Uterus (tissue), 4 donors: ENCODE data around the gene GHRH. TPM values are rescaled to one million over a fixed set of nuclear protein-coding genes. Genes with fewer than 3 reads are reported as not detected.

Experiments used
- DNase-seq, 2 donors: peaks; one replicate each; pipeline ENCODE4 v3.0.0-alpha.2; 2019 to 2020
- H3K27ac ChIP-seq, 2 donors: fragments of 200-600 bp; sonication (generic); 1 replicate in 1 of 2; 2 replicates in 1 of 2; pipeline ENCODE4 v1.5.1; 2016 to 2018
- H3K27me3 ChIP-seq, 2 donors: fragments of 200-600 bp; sonication (generic); one replicate each; pipeline ENCODE4 v1.5.1; 2018 to 2019; ENCODE audit warnings: control low read depth in 1 of 2
- H3K36me3 ChIP-seq, 2 donors: fragments of 200-600 bp; sonication (generic); one replicate each; pipeline ENCODE4 v1.5.1; 2019; ENCODE audit warnings: control low read depth in 1 of 2
- H3K4me1 ChIP-seq, 2 donors: fragments of 200-600 bp; sonication (generic); one replicate each; pipeline ENCODE4 v1.5.1; 2018 to 2019; ENCODE audit warnings: control low read depth in 1 of 2
- H3K4me3 ChIP-seq, 2 donors: fragments of 200-600 bp; sonication (generic); 1 replicate in 1 of 2; 2 replicates in 1 of 2; pipeline ENCODE4 v1.5.1; 2018 to 2019; ENCODE audit warnings: mild to moderate bottlenecking in 1 of 2
- H3K9me3 ChIP-seq, 2 donors: fragments of 200-600 bp; sonication (generic); one replicate each; pipeline ENCODE4 v1.5.1; 2019; ENCODE audit warnings: control low read depth in 1 of 2
- POLR2A ChIP-seq, 2 donors: fragments of 450-650 bp; IDR thresholded peaks; one replicate each; pipeline ENCODE4 v1.6.1; 2016; ENCODE audit warnings: antibody characterized with exemption in 2 of 2, mild to moderate bottlenecking in 1 of 2, moderate library complexity in 1 of 2
- intact Hi-C: fragments of 100-400 bp; cut with DNase I; formaldehyde crosslinking; loops from one replicate; pipeline ENCODE4 v1.15.1; 2023; ENCODE audit warnings: low total_unique reads
- total RNA-seq, 4 donors: library from RNA; depleted of rRNA in 3 of 4; stranded (reverse); fragments of >200 nt in 3 of 4; gene quantifications; one replicate each; pipeline versions ENCODE4 v1.1.0 to v1.2.4, GENCODE V29; 2014 to 2023
- TF ChIP-seq, protein P1 (sequence below), 4 experiments: fragments of 200-600 bp in 2 of 4; fragments of 450-650 bp in 2 of 4; sonication (generic) in 2 of 4; IDR thresholded peaks; one replicate each; pipeline ENCODE4 v1.5.1; 2016 to 2019; ENCODE audit warnings: antibody characterized with exemption in 4 of 4, mild to moderate bottlenecking in 2 of 4, moderate library complexity in 1 of 4
- donor health status: DM: yes; HTN: yes; CAD: no.

Gene GHRH, protein sequence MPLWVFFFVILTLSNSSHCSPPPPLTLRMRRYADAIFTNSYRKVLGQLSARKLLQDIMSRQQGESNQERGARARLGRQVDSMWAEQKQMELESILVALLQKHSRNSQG
- not detected for total RNA-seq

DNA sequence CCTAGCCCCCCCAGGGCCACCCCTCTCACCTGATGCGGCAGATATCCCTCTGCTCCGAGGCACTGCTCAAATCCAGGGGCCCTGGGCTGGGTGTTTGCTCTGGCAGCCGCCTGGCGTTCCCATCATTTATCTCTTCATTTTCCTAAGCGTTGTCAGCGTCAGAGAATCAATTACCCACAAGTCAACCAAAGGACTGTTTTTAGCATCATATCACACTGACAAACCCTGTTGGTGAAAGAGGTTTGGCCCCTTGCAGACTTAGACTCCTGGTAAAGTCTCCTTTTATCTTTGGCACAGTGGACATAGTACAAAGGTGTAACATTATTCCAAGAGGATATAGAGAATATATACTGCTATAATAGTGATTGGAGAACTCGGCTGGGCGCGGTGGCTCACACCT lies at the start of gene GHRH:
TSS of gene GHRH (minus strand) at position 101 of the 400 bp plus-strand sequence. CDS start 4,925 bp downstream, outside the sequence.
- H3K36me3 ChIP-seq, result no peaks in the 10 kb centered on the region
- no peak for DNase-seq
- no peaks in the 10 kb centered on the region for H3K4me1 ChIP-seq
- H3K27me3 ChIP-seq, result no peaks in the 10 kb centered on the region
- no peak within 1 kb of the TSS for H3K27ac ChIP-seq
- TF ChIP-seq, protein P1, sequence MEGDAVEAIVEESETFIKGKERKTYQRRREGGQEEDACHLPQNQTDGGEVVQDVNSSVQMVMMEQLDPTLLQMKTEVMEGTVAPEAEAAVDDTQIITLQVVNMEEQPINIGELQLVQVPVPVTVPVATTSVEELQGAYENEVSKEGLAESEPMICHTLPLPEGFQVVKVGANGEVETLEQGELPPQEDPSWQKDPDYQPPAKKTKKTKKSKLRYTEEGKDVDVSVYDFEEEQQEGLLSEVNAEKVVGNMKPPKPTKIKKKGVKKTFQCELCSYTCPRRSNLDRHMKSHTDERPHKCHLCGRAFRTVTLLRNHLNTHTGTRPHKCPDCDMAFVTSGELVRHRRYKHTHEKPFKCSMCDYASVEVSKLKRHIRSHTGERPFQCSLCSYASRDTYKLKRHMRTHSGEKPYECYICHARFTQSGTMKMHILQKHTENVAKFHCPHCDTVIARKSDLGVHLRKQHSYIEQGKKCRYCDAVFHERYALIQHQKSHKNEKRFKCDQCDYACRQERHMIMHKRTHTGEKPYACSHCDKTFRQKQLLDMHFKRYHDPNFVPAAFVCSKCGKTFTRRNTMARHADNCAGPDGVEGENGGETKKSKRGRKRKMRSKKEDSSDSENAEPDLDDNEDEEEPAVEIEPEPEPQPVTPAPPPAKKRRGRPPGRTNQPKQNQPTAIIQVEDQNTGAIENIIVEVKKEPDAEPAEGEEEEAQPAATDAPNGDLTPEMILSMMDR (IDR thresholded peaks at IDR 0.05), result no peak
- no peak for TF ChIP-seq POLR2A (IDR thresholded peaks at IDR 0.05)
- intact Hi-C loops, result no loop called here
- no peaks in the 10 kb centered on the region for H3K9me3 ChIP-seq
- no peak within 1 kb of the TSS for H3K4me3 ChIP-seq

DNA sequence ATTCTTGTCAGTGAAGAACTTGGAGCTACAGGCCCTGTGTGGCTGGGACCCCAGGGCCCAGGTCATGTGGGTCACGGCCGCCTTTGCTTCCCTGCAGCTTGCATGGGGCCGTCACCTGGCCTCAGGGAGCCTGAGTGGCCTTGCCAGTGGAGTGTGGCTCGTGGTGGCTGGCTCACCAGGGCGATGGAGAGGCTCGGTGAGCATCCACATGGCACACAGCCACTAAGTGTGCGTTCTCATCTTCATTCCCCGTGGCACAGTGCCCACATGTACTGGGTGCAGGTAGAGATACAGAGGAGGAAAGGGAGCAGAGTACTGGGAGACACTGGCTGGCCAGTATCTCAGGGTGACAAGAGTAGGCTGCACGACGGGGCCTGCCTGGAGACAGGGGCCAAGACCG lies 49.3 kb upstream of the GHRH start:
- TF ChIP-seq, protein P1 (IDR thresholded peaks at IDR 0.05), result no peak
- TF ChIP-seq POLR2A (IDR thresholded peaks at IDR 0.05), result no peak
- intact Hi-C loops, result no loop called here
- H3K4me1 ChIP-seq, result peaks cover 19 to 22% of the 10 kb centered on the region in 2 donors
- no peaks in the 10 kb centered on the region for H3K27me3 ChIP-seq
- DNase-seq, result no peak
- H3K4me3 ChIP-seq, result no peak overlapping the region
- no peaks in the 10 kb centered on the region for H3K36me3 ChIP-seq
- peak overlapping the region in 1 of 2 donors; percentile 97 for H3K27ac ChIP-seq
- H3K9me3 ChIP-seq, result no peaks in the 10 kb centered on the region

DNA sequence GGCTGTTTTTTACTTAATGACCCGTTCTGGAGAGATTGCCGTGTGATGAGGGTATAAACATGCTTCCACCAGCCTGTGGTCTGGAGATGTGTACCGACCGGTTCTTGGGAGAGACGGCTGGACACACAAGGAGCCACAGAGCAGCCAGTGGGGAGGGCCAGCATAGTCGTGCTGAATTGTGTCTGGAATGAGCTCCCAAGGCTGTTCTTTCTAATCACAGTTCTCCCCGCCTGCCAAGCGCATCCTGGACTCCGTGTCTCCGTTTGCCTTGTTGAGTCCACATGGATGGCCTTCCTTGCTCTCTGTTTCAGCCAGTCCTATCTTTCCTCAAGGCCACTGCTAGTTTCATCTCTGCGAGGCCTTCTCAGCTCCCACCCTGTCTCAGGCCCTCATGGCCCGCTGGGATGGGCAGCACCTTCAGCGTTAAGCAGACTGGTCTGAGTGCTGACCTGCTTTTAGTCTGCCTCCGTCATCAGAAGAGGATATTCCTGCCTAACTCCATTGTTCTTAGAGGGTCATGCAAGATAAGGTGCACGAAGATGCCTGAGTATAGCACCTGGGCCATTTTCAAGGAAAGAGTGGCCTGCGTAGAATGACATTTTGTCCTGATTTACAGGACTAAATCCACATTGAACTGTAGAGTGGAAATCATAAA lies 48.4 kb upstream of the GHRH start:
- DNase-seq, result no peak
- TF ChIP-seq, protein P1 (IDR thresholded peaks at IDR 0.05), result no peak
- TF ChIP-seq POLR2A (IDR thresholded peaks at IDR 0.05), result no peak
- H3K27ac ChIP-seq, result peak overlapping the region; percentile 21 to 42
- no peak overlapping the region for H3K4me3 ChIP-seq
- H3K4me1 ChIP-seq, result peaks cover 16 to 26% of the 10 kb centered on the region in 2 donors
- no peaks in the 10 kb centered on the region for H3K36me3 ChIP-seq
- no peaks in the 10 kb centered on the region for H3K9me3 ChIP-seq
- no peaks in the 10 kb centered on the region for H3K27me3 ChIP-seq
- intact Hi-C loops, result no loop called here

DNA sequence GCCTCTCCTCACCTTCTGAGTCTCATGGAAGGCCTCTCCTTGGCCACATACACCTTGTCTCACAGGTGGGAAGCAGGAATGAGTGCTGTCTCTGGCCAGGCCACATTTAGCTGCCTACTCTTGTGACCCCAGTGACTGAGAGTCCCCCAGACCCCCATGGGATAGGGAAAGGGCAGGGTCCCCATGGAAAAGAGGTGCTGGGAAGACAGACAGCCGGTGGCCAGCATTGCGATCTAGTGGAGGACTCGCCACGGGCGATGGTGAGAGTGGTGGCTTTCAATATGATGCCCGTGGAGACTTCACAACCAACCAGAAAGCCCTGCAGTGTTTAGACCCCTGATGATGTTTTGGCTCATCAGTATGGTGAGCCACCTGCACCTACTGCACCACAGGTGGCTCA lies 47.7 kb upstream of the GHRH start:
- Histone ChIP-seq H3K27me3 (no peaks in the 10 kb centered on the region), H3K9me3 (no peaks in the 10 kb centered on the region), H3K36me3 (no peaks in the 10 kb centered on the region), H3K27ac (peak overlapping the region in 1 of 2 donors; percentile 42), H3K4me1 (peaks cover 10 to 22% of the 10 kb centered on the region in 2 donors), H3K4me3 (no peak overlapping the region)
- intact Hi-C loops, result no loop called here
- no peak for DNase-seq
- TF ChIP-seq POLR2A (IDR thresholded peaks at IDR 0.05), result no peak
- TF ChIP-seq, protein P1 (IDR thresholded peaks at IDR 0.05), result no peak
